Panc1 (cell line): ENCODE results near the gene SEPTIN5. TPM values are rescaled to one million over a fixed set of nuclear protein-coding genes. Genes with fewer than 3 reads are reported as not detected.

Experiments used
- ATAC-seq: fragments of 200-7000 bp; cut with Tn5 transposase; 2 replicates; pipeline ENCODE4 v1.9.1; 2020; ENCODE audit warnings: mild to moderate bottlenecking, moderate library complexity
- BruUV-seq: library from RNA; stranded (reverse); fragments of 400-500 nt; replicated peaks from 2 replicates; lab custom pipeline; 2021; lab: Mats Ljungman, UMichigan
- CTCF ChIA-PET: fragments of 300-600 bp; sonication (Branson Sonifier 250); formaldehyde crosslinking; loops from one replicate; lab custom pipeline; 2022; ENCODE audit warnings: antibody characterized with exemption; lab: Charles Lee
- POLR2A ChIA-PET: fragments of 300-600 bp; sonication (Branson Sonifier 250); formaldehyde crosslinking; loops from one replicate; lab custom pipeline; 2022; ENCODE audit warnings: antibody characterized with exemption; lab: Charles Lee
- DNase-seq: peaks from one replicate; pipeline ENCODE4 v3.0.0-alpha.2; 2010; ENCODE audit warnings: low read depth, low spot score
- H3K27ac ChIP-seq: 2 replicates; pipeline ENCODE4 v1.5.1; 2011; ENCODE audit warnings: mild to moderate bottlenecking, low read length, inconsistent platforms
- H3K27me3 ChIP-seq: fragments of 200-500 bp; sonication (Bioruptor generic); 2 replicates; pipeline ENCODE4 v1.6.0; 2014; ENCODE audit warnings: low read length, inconsistent platforms; ENCODE audit not compliant: control insufficient read depth, insufficient read depth
- H3K36me3 ChIP-seq: fragments of 200-500 bp; sonication (Bioruptor generic); 2 replicates; pipeline ENCODE4 v1.5.1; 2014; ENCODE audit warnings: inconsistent platforms, mild to moderate bottlenecking, low read length, moderate library complexity; ENCODE audit not compliant: control insufficient read depth, insufficient read depth
- H3K4me1 ChIP-seq: 2 replicates; pipeline ENCODE4 v1.5.1; 2011; ENCODE audit warnings: inconsistent platforms, mild to moderate bottlenecking, low read length, moderate library complexity; ENCODE audit not compliant: control insufficient read depth, insufficient read depth
- H3K4me3 ChIP-seq, 2 experiments: 2 replicates each; pipeline ENCODE4 v1.5.1; 2011 to 2012; ENCODE audit warnings: low read depth in 2 of 2, low read length in 2 of 2, mild to moderate bottlenecking in 2 of 2, inconsistent platforms in 1 of 2, moderate library complexity in 1 of 2
- H3K9me3 ChIP-seq: fragments of 200-500 bp; sonication (Bioruptor generic); 2 replicates; pipeline ENCODE4 v1.5.1; 2014; ENCODE audit warnings: low read depth, mild to moderate bottlenecking, inconsistent platforms, low read length, moderate library complexity; ENCODE audit not compliant: control insufficient read depth, insufficient read depth
- CTCF ChIP-seq: fragments of 450-650 bp; IDR thresholded peaks from 2 replicates; pipeline ENCODE4 v1.5.1; 2017; ENCODE audit warnings: mild to moderate bottlenecking
- POLR2AphosphoS5 ChIP-seq: IDR thresholded peaks from 2 replicates; pipeline ENCODE4 v1.6.1; 2012; ENCODE audit warnings: mild to moderate bottlenecking, low read depth, low read length, moderate library complexity
- SIN3A ChIP-seq: IDR thresholded peaks from 2 replicates; pipeline ENCODE4 v1.6.1; 2012; ENCODE audit warnings: low read depth, mild to moderate bottlenecking, low read length, moderate library complexity, borderline replicate concordance; ENCODE audit not compliant: insufficient read depth
- TCF7L2 ChIP-seq: IDR thresholded peaks from 2 replicates; pipeline ENCODE4 v1.6.1; 2011; ENCODE audit warnings: mild to moderate bottlenecking, low read depth, low read length, inconsistent platforms
- in situ Hi-C: cut with HindIII; loops from 2 replicates; pipeline ENCODE4 v1.10.0; 2016; ENCODE audit warnings: low sequenced_read_pairs, low pct_unique_long_range_greater_than_20kb
- intact Hi-C: fragments of 100-400 bp; cut with micrococcal nuclease; formaldehyde crosslinking; loops from one replicate; pipeline ENCODE4 v1.10.0; 2022; ENCODE audit not compliant: unreplicated experiment
- total RNA-seq: library from RNA; stranded (reverse); gene quantifications from one replicate; pipeline ENCODE4 v1.2.1, GENCODE V29; 2021; ENCODE audit not compliant: unreplicated experiment
- TF ChIP-seq, protein P1 (sequence below), 2 experiments: IDR thresholded peaks; 2 replicates each; pipeline ENCODE4 v1.6.1; 2011 to 2012; ENCODE audit warnings: low read depth in 2 of 2, control low read depth in 1 of 2, low read length in 1 of 2, mild to moderate bottlenecking in 1 of 2, moderate library complexity in 1 of 2; ENCODE audit not compliant: insufficient read depth in 1 of 2

SEPTIN5 gene
- total RNA-seq, 1 experiment from 2014 or later = 17.2 TPM

GRCh38 chr22:19763458-19764298 is 49.4 kb downstream of the SEPTIN5 start:
- no peaks in the 10 kb centered on the region for H3K27me3 ChIP-seq
- no peaks in the 10 kb centered on the region for H3K9me3 ChIP-seq
- no peak for DNase-seq
- POLR2A ChIA-PET = no interaction called here
- peak overlapping the region; percentile 88 for H3K27ac ChIP-seq
- H3K4me3 ChIP-seq = 0 out of 4 replicates have a peak overlapping the region, but pooled peaks of 1 of the 2 experiments have one; percentile 52
- intact Hi-C loops = no loop called here
- no peak for ATAC-seq
- TF ChIP-seq TCF7L2 (no peak), CTCF (no peak), SIN3A (no peak), POLR2AphosphoS5 (no peak)
- TF ChIP-seq, protein P1, sequence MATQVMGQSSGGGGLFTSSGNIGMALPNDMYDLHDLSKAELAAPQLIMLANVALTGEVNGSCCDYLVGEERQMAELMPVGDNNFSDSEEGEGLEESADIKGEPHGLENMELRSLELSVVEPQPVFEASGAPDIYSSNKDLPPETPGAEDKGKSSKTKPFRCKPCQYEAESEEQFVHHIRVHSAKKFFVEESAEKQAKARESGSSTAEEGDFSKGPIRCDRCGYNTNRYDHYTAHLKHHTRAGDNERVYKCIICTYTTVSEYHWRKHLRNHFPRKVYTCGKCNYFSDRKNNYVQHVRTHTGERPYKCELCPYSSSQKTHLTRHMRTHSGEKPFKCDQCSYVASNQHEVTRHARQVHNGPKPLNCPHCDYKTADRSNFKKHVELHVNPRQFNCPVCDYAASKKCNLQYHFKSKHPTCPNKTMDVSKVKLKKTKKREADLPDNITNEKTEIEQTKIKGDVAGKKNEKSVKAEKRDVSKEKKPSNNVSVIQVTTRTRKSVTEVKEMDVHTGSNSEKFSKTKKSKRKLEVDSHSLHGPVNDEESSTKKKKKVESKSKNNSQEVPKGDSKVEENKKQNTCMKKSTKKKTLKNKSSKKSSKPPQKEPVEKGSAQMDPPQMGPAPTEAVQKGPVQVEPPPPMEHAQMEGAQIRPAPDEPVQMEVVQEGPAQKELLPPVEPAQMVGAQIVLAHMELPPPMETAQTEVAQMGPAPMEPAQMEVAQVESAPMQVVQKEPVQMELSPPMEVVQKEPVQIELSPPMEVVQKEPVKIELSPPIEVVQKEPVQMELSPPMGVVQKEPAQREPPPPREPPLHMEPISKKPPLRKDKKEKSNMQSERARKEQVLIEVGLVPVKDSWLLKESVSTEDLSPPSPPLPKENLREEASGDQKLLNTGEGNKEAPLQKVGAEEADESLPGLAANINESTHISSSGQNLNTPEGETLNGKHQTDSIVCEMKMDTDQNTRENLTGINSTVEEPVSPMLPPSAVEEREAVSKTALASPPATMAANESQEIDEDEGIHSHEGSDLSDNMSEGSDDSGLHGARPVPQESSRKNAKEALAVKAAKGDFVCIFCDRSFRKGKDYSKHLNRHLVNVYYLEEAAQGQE (IDR thresholded peaks at IDR 0.05; ENCODE audit: insufficient read depth in 1 of 2, low read depth in 2 of 2, low read length in 1 of 2) = no peak
- CTCF ChIA-PET = interaction anchor here (0.5 kb wide), 1 partner anchor 437 kb away, joined by 8 read pairs; no protein-coding TSS in a partner anchor
- in situ Hi-C loops = no loop called here
- no TSS peak for BruUV-seq
- H3K36me3 ChIP-seq = no peaks in the 10 kb centered on the region; the same call in 1 of the 2 replicates
- peaks cover 20% of the 10 kb centered on the region for H3K4me1 ChIP-seq

DNA sequence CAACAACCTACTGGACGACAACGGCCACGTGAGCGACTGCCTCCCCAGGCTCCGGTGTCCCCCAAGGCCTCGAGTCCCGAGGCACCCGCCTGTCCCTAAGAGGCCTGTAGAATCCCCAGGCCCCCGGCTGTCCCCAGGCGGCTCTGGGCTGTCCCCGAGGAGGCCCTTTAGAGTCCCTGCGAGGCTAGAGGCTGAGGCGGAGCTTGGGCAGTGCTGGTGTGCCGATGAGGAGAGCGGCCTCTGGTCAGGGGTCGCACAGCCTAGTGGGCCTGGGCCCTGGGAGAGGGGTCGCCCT is 49.9 kb downstream of the SEPTIN5 start:
- BruUV-seq = no TSS peak
- intact Hi-C loops = no loop called here
- no peak overlapping the region for H3K4me3 ChIP-seq
- H3K27me3 ChIP-seq = no peaks in the 10 kb centered on the region
- ATAC-seq (no peak), DNase-seq (no peak)
- in situ Hi-C loops = no loop called here
- no peaks in the 10 kb centered on the region; the same call in 1 of the 2 replicates for H3K36me3 ChIP-seq
- H3K9me3 ChIP-seq = no peaks in the 10 kb centered on the region
- ChIA-PET CTCF (interaction anchor here (0.5 kb wide), 1 partner anchor 437 kb away, joined by 8 read pairs; no protein-coding TSS in a partner anchor), POLR2A (no interaction called here)
- H3K4me1 ChIP-seq = peaks cover 20% of the 10 kb centered on the region
- TF ChIP-seq TCF7L2 = no peak
- no peak for TF ChIP-seq CTCF
- TF ChIP-seq POLR2AphosphoS5 = no peak
- no peak for TF ChIP-seq SIN3A
- TF ChIP-seq, protein P1 (IDR thresholded peaks at IDR 0.05; ENCODE audit: insufficient read depth in 1 of 2, low read depth in 2 of 2, low read length in 1 of 2) = no peak
- H3K27ac ChIP-seq = peak overlapping the region; percentile 76; the same call in 1 of the 2 replicates
